ENCODE measurements around the gene TRAPPC13.

DNA sequence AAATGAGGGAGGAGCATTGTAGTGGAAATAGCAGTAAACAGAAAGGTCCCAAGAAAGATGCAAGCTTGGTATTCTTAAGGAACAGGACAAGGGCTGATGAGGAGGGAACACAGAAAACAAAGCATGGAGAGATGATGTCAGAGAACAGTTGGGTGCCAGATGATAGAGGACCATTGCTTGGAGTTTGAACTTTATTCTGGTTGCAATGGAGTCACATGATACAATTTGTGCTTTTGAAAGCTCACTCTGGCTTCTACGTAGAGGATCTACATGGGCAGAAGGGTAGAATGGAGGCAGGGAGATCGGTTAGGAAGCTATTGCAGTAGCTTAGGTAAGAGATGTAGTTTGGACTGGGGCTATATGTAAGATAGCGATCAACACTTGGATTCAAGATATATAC, 57.3 kb downstream of the TRAPPC13 start:
- TF ChIP-seq POLR2A (IDR thresholded peaks at IDR 0.05): no peak
- TF ChIP-seq CTCF (IDR thresholded peaks at IDR 0.05): no peak
